HG02885 (cell line): ENCODE results near the gene QSER1.
"Not testable (repeated sequence)": the region's sequence is repeated elsewhere in the genome, so short reads cannot be mapped to it uniquely, and the experiment has no call there.

ENCODE experiments used
- ATAC-seq: cut with Tn5 transposase; IDR thresholded peaks from one replicate; pipeline ENCODE4 v1.9.1; 2021; ENCODE audit warnings: mild to moderate bottlenecking; ENCODE audit not compliant: unreplicated experiment, poor library complexity

The QSER1 gene

GRCh38 chr11:33029218-33029617 lies 136.6 kb downstream of the QSER1 start:
- ATAC-seq: not testable (repeated sequence)
